GM18511 (cell line): Measurements from ENCODE around the gene UPF3B.
"Not testable (repeated sequence)": the region's sequence is repeated elsewhere in the genome, so short reads cannot be mapped to it uniquely, and the experiment has no call there.

Experiments
- ATAC-seq: cut with Tn5 transposase; IDR thresholded peaks from one replicate; pipeline ENCODE4 v1.9.1; 2021; ENCODE audit warnings: mild to moderate bottlenecking, moderate library complexity; ENCODE audit not compliant: unreplicated experiment

UPF3B gene

DNA sequence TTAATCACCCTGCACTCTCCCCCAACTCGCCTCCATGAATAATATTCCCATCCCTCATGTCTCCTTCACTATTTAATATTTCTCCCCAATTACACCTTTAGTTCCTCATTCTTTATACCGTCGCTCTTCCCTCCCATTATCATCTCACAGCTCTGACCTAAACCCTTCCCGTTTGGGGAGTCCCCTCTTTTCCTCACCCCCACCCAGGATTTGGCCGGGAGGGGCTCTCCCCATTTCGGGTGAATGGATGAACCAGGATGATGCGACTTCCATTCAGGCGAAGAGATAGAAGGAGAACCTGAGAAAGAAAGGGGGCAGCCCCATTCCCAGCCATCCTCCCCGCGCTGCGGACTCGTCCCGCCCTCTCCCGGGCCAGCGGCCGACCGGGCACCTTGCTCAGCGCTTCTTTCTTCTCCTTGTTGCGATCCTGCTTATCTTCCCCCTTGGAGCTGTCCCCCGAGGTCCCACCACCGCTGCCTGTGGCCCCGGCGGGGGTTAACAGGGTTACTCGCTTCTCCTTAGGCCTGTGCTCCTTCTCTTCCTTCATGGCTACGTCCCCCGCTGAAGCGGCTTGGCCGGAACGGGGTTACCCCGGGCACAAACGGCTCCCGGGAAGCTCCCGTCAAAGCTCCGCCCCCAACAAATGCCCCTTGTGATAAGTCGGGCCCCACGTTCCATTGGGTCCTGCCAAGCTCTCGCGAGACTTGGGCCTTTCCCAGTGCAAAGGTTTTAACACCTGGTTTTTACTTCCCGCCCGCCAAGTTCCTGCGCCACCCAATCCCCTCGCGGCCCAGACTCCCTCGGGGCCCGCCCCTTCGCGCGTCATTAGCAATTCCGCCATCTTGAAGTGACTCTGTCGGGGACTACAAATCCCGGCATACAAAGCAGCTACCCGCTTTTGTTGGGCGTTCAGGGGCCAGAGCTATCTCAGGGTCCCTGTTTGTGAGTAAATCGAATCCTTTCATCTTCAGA lies at the start of gene UPF3B:
UPF3B (minus strand) TSS at position 582 of the 972 bp plus-strand sequence; CDS start at position 547, 35 bp downstream.
- ATAC-seq: peak; percentile 98

GRCh38 chrX:119900976-119901375 lies 48.2 kb upstream of the UPF3B start:
- ATAC-seq: no peak

DNA sequence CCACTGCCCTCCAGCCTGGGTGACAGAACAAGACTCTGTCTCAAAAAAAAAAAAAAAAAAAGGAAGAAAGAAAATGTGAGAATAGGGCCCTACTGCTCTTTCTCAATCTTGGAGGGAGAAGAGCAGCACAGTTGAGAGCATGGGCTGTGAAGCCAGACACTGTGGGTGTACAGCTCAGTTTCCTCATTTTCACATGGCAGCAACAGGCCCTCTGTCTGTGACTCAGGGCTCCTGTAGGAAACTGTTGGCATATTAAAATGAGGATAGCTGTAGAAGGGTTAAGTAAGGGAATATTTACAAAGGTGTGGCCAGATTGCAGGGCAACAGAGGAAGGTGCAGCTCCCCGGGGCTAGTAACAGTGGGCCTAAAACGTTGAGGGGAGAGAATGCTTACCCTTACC lies 46.4 kb upstream of the UPF3B start:
- ATAC-seq: no peak

DNA sequence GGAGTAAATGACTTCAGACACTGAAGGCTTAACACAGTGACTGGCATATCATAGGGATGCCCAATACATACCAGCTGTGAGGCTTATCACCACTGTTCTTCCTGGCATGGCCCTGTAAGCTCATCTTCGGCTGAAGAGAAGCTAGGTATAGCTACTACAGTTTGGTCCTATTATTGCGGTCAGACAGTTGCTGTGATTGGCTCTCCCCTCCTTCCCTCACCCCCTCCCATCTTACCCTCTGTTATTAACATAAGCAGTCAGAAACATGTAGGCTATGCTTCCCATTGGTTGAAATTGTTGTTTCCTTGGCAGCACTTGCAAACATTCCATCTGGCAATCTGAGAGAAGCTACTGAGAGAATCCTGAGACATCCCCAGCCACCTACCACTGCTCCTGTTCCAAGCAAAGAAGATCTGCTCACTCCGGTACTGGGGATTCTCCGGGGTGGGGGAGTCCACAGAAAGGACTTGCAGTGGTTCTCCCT lies 43.1 kb upstream of the UPF3B start, which contains the start of gene AKAP14:
AKAP14 (plus strand) TSS at position 51 of the 484 bp plus-strand sequence. CDS start 7,331 bp downstream, outside the sequence.
- ATAC-seq: no peak

DNA sequence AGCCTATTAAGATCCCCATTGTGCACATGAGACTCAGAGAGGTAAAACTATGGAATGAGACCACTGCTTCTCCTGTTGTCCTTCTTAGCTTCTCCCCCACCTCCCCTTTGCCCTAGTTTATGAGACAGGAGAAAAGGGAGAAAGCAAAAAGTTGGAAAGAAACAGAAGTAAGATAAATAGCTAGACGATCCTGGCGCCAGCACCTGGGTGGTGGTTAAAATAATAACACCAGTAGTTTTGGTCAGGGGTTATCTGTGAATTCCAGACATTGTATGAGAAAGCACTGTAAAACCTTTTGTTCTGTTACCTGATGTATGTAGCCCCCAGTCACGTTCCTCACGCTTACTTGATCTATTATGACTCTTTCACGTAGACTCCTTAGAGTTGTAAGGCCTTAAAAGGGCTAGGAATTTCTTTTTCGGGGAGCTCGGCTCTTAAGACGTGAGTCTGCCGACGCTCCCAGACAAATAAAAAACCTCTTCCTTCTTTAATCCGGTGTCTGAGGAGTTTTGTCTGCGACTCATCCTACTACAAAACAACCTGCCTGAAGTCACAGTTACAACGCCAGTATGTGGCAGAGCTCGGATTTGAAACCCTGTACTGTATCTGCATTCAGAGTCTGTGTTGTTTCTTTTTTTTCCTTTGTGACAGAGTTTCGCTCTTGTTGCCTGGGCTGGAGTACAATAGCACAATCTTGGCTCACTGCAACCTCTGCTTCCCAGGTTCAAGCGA lies 39.4 kb upstream of the UPF3B start:
- not testable (repeated sequence) for ATAC-seq

DNA sequence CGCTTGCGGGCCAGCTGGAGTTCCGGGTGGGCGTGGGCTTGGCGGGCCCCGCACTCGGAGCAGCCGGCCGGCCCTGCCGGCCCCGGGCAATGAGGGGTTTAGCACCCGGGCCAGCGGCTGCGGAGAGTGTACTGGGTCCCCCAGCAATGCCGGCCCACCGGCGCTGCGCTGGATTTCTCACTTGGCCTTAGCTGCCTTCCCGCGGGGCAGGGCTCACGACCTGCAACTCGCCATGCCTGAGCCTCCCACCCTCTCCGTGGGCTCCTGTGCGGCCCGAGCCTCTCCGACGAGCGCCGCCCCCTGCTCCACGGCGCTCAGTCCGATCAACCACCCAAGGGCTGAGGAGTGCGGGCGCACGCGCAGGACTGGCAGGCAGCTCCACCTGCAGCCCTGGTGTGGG lies 37.9 kb upstream of the UPF3B start:
- not testable (repeated sequence) for ATAC-seq

DNA sequence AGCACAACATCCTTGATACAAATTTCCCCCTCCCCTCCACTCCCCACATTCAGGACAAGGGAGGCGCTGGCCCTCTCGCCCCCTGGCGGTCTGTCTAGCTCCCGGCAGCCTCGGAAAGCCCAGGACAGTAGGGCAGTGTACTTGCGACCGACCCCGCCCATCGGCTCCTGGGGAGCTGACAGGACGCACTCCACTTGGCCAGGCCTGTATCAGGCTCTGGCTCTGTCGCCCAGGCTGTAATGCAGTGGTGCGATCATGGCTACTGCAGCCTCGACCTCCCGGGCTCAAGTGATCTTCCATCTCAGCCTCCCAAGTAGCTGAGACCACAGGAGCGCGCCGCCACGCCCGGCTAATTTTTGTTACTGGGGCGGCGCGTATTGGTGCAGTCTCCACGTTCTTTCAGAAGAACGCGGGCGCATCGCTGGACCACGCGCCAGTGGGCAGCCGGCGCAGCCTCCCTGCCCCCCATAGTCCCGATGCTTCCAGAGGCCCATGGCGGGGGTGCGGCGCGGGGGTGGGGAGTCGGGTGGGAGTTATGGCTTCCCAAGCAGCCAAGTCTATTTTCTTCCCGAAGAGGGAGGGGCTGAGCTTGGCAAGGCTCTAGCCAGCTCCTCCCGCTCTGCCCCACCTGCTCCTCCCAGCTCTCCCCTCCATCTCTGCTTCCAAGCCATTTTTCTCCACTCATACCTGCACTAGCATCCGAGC lies 35.1 kb upstream of the UPF3B start:
- ATAC-seq: peak; percentile 89

- no peak for ATAC-seq
Observed at GRCh38 chrX:119885554-119886428, 33.0 kb upstream of the UPF3B start.

- ATAC-seq: peak; percentile 95
Observed at GRCh38 chrX:119880552-119881437, 28.0 kb upstream of the UPF3B start.

GRCh38 chrX:119880076-119880475 lies 27.3 kb upstream of the UPF3B start:
- ATAC-seq: no peak

GRCh38 chrX:119878740-119879139 lies 26.0 kb upstream of the UPF3B start:
- ATAC-seq: no peak

- peak; percentile 93 for ATAC-seq
Observed at GRCh38 chrX:119871599-119872395, 19.0 kb upstream of the UPF3B start, which contains the start of the genes NDUFA1 and RNF113A. Gene NDUFA1, plus strand, starts transcription at chrX:119871832. Its CDS starts 80 bp downstream, at chrX:119871912. Gene RNF113A, minus strand, starts transcription at chrX:119871733. Its CDS starts 120 bp downstream, at chrX:119871613.

DNA sequence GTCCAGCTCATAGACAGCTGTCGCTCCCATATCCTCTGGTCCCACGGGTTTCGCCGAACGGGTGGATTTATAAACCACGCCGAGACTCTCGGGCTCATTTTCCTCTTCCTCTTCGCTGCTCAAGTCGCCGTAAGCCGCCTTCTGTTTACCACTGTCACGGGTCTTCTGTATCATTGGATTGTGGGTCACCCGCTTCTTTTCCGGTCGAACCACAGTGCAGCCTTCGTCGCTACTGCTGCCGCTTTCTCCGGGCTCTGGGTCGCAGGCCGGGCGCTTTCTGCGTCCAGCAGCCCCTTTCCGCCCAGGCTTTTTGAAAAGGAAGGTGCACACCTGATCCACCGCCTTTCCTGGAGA lies 18.5 kb upstream of the UPF3B start:
- ATAC-seq: peak; percentile 47

GRCh38 chrX:119870626-119871131 lies 17.9 kb upstream of the UPF3B start:
- peak; percentile 23 for ATAC-seq

GRCh38 chrX:119853444-119853843 lies 681 bp upstream of the UPF3B start:
- ATAC-seq: no peak

DNA sequence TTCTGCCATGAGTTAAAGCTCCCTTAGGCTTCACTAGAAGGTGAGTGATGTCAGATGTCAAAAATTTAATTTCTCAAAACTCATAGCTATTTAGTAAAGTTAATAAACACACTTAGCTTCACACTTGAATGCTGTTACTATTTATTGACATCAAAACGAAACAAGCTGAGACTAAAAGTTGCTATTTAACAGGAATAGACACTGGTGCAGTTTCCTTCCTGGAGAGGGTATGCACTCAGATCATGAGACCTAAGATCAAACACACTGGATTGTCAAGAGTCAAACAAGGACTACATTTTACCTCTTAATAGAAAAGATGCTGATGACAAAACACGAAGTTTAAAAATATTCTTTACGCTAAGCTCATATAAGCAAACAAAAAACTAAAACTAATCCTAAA lies 18.9 kb downstream of the UPF3B start:
- ATAC-seq: no peak

DNA sequence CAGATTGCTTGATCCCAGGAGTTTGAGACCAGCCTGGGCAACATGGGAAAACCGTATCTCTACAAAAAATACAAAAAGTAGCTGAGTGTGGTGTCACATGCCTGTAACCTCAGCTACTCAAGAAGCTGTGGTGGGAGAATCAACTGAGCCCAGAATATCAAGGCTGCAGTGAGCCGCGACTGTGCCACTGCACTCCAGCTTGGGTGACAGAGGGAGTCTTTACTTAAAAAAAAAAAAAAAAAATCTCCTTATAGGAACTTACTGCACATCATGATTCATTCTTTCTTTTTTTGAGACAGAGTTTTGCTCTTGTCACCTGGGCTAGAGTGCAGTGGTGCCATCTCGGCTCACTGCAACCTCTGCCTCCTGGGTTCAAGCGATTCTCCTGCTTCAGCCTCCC lies 24.3 kb downstream of the UPF3B start:
- ATAC-seq: no peak
